SK-N-MC (cell line): ENCODE measurements around the gene OR52K1.

Experiments
- EZH2 ChIP-seq: fragments of 200-600 bp; sonication (generic); IDR thresholded peaks from one replicate; pipeline ENCODE4 v1.6.1; 2017; ENCODE audit warnings: antibody characterized with exemption
- POLR2AphosphoS5 ChIP-seq: IDR thresholded peaks from 2 replicates; pipeline ENCODE4 v1.6.1; 2012; ENCODE audit warnings: mild to moderate bottlenecking, low read depth, low read length, borderline replicate concordance

- TF ChIP-seq POLR2AphosphoS5 (no peak), EZH2 (no peak)
Observed at GRCh38 chr11:4479644-4480043, 2.8 kb upstream of the OR52K1 start.
